Stimulated activated CD8-positive, alpha-beta memory T cell treated with anti-CD3 and anti-CD28 coated beads, Interleukin-12 subunit alpha, Interleukin-12 subunit beta, amount 100 ng/mL, for 24 hours (primary cell): Measurements from ENCODE around the gene ARHGAP22.

ENCODE experiments used
- DNase-seq: peaks from one replicate; pipeline ENCODE4 v3.0.0-alpha.2; 2020; ENCODE audit errors: extremely low read depth

The ARHGAP22 gene

GRCh38 chr10:48419714-48420113 lies 185.2 kb downstream of the ARHGAP22 start:
- no peak for DNase-seq

- no peak for DNase-seq
Measured at GRCh38 chr10:48418189-48418788, 186.6 kb downstream of the ARHGAP22 start.

GRCh38 chr10:48417374-48417773 lies 187.5 kb downstream of the ARHGAP22 start:
- no peak for DNase-seq

GRCh38 chr10:48416584-48417232 lies 188.2 kb downstream of the ARHGAP22 start:
- DNase-seq = no peak

GRCh38 chr10:48414778-48415177 lies 190.1 kb downstream of the ARHGAP22 start:
- DNase-seq = no peak

- DNase-seq = no peak
Measured at GRCh38 chr10:48414160-48414559, 190.7 kb downstream of the ARHGAP22 start.

GRCh38 chr10:48412933-48413332 lies 191.9 kb downstream of the ARHGAP22 start:
- no peak for DNase-seq

- DNase-seq = no peak
Measured at GRCh38 chr10:48412081-48412480, 192.8 kb downstream of the ARHGAP22 start.

GRCh38 chr10:48411510-48411909 lies 193.4 kb downstream of the ARHGAP22 start:
- DNase-seq = no peak

- DNase-seq = no peak
Measured at GRCh38 chr10:48410503-48410902, 194.4 kb downstream of the ARHGAP22 start.

GRCh38 chr10:48406658-48407057 lies 198.2 kb downstream of the ARHGAP22 start:
- DNase-seq = no peak

GRCh38 chr10:48406204-48406603 lies 198.7 kb downstream of the ARHGAP22 start:
- no peak for DNase-seq

GRCh38 chr10:48404646-48405045 lies 200.2 kb downstream of the ARHGAP22 start:
- no peak for DNase-seq

- no peak for DNase-seq
Measured at GRCh38 chr10:48400850-48401220, 204.0 kb downstream of the ARHGAP22 start.

GRCh38 chr10:48400129-48400849 lies 204.6 kb downstream of the ARHGAP22 start:
- no peak for DNase-seq

- DNase-seq = no peak
Measured at GRCh38 chr10:48399551-48399950, 205.3 kb downstream of the ARHGAP22 start.

- no peak for DNase-seq
Measured at GRCh38 chr10:48399056-48399541, 205.8 kb downstream of the ARHGAP22 start.

- DNase-seq = no peak
Measured at GRCh38 chr10:48398261-48398660, 206.6 kb downstream of the ARHGAP22 start.
